GM11168 (cell line): Measurements from ENCODE around the gene CD40LG.

Experiments
- in situ Hi-C: fragments of 300-500 bp; cut with MboI; formaldehyde crosslinking; loops from one replicate; pipeline ENCODE4 v1.12.0; 2022; ENCODE audit warnings: low sequenced_read_pairs; ENCODE audit not compliant: unreplicated experiment

The CD40LG gene

DNA sequence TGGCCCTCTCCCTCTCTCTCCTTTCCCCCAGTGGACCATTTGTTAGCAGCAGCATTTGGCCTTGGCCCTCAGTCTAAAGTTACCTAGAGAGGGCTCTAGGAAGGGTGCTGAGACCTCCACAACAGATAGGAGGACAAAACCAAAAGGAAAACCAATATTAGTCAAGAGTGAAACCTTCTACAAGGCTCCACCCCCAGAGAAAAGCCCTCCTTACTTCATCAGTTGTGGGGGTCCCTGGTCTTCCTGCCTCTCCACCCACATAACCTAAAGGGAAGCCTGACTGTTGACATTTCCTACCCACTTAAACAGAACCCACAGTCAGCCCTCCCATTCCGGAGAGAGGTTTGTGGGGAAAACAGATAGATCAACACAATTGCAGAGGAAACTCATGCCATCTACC is 4.7 kb upstream of the CD40LG start:
- in situ Hi-C loops = no loop called here

DNA sequence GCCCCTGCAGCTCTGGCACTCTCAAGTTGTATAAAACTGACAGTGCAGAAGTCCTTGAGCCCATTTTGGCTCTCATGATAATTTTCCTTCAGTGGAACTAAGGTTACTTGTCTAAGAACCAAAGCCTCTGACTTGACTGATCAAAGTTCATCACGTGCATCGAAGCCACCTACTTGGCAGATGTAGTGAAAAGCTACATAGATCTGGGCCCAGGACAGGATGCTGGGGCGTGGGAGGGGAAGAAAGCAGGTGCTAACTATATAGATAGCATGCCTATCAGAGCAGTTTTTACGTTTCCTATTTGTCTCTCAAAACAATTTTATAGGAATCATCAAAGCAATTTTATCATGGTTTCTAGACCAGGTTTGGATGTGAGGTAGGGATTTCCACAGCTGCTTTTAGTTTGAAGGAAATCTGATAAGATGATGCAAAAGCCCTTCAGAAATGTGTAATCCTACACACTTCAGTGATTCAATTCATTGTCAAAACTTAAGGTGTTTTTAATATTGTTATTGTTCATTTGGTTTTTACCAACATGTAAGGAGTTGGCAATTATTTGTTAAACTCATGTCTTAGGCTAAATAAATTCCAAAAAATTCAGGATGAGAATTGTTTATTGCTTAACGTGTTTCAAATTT is 1.2 kb upstream of the CD40LG start:
- in situ Hi-C loops = no loop called here

DNA sequence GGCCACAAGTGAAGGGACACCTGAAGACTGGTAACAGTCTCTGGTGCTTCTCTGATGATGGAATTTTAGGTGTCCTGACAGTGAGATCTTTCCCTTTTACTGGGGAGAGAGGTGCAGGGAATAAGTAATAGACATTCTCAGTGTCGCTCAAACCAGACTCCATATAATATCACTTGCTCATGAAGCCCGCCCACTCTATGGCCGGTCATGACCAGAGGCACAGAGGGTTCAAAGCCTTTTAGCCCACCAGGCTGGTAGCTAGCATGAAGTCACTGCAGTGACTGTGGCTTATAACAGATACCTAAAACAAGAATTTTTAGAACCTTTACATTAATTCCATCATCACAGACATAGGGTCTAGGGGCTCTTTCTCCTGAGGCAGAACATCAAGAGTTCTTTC is 2.9 kb downstream of the CD40LG start:
- in situ Hi-C loops = no loop called here

DNA sequence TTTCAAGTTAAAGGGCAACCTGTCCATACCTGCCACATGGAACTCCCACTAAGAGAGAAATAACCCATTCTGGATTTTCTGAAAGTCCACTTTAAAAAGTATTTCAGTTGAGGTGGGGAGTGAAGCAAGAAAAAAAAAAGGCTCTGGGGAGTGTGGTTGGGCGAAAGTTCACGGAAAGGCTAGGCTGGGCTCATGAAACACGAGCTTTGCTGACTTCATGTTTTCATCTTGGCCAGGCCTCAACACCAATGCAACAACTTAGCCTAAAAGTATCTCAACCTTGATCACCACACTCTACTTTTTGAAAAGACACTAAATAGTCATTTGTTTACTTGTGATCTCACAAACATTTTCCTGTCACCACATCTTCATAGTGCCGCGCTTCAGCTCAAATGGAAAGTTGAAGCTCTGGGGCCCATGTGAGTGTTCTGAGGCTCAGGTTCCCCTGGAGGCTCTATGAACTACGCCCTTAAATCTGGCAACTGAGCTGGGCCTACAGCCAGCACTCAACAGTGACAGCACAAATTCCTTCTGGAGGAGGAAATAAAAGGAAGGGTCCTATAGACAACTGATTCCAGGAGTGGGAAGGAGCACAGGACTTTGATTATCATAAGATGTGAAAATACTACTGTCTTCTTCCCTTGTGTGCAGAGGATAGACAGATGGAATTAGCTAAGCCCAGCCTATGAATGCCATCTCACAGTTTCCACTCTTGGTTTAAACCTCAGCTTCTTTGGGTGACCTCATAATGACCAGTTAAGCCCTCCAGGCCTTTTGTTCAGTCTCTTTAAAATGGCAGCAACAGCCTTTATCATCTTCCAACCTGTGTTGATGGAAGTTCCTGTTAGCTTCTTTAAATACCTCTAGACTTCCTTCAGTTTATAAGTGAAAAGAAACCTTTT is 5.1 kb downstream of the CD40LG start:
- in situ Hi-C loops = no loop called here

DNA sequence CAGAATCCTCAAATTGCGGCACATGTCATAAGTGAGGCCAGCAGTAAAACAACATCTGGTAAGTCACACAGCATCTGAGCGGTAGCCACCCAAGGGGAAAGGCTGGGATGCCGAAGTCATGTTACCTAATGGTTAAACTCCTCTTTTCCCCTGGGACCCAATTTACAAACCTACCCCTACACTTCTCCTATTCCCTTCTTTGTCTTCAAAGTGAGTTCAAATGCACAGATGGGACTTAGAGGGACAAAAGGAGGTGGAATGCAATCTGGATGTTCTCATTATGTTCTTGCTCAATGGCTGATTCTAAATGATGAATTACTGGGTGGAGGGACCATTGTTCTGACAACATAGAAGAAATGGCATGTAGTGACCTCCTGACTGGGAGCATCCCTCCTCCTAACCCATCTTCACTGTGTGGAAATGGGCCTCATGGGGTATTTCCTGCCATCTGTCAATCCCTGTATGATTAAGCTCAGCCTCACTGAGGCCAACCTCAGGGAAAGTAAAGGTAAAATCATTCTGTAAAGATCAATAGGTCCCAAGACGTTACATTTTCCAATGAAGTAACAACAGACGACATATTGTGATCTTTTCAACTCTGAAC is 8.5 kb downstream of the CD40LG start:
- in situ Hi-C loops = no loop called here

DNA sequence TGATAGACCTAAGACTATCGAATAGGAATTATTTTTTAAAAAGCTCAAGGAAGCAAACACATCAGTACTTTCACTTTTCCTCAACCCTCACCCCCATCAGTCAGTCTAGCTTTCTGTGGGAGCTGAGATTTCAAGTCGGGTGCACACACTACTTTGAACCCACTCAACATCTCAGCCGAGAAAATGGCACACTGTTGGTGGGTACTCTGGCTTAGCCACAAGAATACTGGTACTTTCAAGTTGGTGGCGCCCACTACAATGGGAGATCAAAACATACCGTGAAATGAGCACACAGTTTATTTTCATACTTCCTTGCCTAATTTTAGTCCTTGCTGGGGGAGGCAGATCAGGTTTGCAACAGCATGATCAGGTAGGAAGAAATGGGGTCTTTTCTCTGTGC is 10.2 kb downstream of the CD40LG start:
- in situ Hi-C loops = no loop called here

DNA sequence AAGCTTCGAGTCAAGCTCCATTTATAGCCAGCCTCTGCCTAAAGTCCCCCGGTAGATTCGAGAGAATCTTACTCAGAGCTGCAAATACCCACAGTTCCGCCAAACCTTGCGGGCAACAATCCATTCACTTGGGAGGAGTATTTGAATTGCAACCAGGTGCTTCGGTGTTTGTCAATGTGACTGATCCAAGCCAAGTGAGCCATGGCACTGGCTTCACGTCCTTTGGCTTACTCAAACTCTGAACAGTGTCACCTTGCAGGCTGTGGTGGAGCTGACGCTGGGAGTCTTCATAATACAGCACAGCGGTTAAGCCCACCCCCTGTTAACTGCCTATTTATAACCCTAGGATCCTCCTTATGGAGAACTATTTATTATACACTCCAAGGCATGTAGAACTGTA is 11.2 kb downstream of the CD40LG start:
- in situ Hi-C loops = no loop called here

DNA sequence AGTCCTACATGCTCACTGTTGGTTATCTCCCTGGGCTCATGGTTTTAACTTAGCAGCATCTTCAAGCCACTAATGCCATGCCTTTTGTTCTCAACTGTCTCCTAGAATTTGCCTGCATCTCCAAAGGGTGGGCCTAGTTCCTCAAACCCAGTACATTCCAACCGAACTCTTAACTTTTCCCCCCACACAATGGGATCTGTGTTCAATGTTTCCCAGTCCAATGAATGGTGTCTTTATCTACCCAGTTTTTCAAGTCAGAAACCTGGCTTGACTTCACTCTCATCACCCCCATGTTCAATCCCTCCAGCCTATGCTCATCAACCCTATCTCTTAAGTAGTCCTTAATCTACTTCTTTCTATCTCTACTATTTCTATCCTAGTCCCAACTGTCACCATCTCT is 12.9 kb downstream of the CD40LG start:
- in situ Hi-C loops = no loop called here

DNA sequence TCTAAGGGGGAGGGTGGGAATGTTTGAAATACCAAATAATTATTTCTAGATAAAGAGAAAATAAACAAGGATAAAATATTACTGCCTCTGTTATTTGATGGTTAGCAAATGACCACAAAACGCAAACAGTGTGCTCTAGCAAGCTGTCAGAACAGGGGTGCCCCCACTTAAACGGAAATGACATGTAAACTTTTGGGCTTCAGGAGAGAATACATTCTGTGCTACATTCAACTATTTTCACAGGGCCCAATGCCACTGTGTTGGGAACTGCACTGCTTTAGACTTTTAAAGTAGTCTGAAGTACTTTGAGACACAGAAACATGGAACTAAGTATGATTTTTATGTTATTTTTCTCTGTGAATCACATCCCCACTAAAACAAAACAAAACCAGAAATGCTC is 14.1 kb downstream of the CD40LG start:
- in situ Hi-C loops = no loop called here

DNA sequence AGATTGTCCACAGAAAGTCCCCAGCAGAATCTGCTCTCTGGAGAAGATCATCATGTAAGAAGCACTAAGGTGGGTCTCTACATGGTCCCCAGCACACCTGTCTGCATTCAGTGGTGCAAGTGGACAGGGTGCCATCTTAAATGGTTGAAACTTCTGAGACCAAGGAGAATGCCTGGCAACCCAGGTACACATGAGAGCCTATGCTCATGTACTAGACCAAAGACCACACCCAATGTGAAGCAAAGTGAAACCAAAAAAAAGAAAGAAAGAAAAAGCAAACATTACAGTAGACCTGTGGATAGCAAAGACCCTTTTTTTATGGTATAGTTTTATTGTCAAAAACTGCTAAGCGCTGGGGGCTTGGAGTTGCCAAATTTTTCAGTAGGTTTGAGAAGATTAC is 15.0 kb downstream of the CD40LG start:
- in situ Hi-C loops = no loop called here

DNA sequence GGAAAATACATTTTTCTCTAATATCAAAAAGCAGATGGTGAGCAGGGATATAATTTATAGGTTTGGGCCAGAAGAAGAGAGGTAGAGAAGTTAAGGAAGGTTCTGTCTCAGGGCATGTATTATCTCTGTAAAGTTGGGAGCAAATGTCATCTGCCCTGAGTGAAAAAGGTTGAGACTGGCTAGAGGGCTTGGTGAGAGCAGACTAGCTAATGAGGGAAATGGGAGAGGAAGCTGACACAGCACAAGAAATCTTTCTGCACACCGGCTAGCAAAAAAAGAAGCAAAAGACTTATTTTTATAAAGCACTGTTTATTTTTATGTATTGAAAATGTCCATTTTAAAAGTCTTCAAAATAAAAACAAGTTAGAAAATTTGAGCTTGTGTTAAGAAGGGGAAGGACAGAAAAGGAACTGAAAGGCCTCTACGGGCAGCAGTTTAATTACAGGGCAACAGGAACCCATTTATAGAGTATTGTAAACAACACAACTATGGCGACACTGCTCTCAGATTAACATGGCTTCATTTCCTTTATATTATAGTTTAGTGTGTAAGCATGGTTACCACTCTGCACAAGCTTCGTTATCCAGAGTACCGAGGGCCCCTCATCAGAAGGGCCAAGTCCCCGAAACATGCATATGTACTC is 17.4 kb downstream of the CD40LG start:
- in situ Hi-C loops = no loop called here

DNA sequence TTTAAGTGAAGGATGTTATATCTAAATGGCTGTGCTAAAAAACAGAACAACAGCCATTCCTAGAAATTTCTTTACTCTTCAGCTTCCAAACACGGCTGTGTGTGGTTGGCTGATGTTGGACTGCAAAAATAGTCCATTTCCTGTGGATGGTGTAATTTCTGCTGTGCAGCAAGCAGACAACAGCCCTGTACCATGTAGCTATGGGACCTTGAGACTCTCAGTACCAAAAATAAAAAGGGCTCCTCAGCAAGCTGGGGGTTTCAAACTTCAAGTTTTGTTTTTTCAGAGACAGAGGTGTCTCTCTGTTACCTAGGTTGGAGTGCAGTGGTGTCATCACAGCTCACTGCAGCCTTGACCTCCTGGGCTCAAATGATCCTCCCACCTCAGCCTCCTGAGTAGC is 18.1 kb downstream of the CD40LG start:
- in situ Hi-C loops = no loop called here

DNA sequence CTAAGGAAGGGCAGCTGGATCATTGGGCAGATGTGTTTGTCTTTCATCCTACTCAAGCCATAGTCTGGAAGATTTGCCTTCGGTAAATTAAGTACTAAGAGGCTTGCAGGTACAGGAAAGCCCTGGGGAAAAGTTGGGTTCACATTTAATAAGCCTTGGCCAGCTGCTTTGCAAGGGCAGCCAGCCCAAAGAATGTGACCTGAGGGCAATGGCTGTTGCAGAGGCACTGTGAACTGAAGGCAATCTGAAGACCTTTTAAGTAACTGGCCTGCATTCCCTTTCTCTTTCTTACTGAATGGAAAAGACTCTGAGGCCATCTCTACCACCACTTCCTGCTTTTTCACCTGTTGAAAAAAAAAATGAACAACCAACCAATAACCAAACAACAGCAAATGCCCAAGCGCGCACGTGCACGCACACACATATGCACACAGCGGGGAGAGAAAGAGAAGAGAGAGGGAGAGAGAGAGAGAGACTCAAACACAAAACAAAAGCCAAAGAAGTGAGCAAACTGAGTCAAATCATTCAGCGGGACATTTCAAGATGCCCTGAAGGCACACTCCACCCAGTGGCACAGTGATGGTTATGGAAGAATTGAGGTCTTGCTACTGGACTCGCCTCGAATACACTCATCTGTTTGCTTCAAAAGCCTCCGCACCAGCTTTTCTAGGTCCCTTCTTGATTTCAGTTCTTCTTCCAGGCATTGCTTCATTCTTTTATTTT is 19.6 kb downstream of the CD40LG start:
- in situ Hi-C loops = no loop called here

DNA sequence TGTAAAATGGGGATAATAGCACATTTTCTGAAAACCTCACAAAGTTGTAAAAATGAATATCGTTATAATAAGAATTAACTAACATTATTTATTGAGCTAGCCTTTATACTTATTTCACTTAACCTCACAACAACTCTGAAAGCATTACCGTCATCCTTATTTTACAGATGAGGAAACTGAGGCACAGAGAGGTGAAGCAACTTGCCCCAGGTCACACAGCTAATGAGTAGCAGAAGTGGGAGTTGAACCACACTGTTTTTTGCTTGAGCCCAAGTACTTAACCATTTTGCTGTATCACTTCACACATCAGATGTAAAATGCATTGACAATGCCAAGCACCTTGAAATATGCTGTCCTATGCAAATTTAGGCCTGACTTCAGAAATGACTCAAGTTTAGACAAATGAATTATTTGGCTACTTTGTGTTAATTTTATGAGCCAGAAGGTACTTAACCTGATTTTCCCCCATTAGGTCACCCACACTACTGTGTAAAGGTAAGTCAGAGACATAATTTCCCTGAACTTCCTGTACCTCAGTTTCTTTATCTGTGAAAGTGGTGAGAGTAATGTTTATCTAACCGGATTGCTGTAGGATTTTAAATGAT is 23.1 kb downstream of the CD40LG start:
- in situ Hi-C loops = no loop called here

DNA sequence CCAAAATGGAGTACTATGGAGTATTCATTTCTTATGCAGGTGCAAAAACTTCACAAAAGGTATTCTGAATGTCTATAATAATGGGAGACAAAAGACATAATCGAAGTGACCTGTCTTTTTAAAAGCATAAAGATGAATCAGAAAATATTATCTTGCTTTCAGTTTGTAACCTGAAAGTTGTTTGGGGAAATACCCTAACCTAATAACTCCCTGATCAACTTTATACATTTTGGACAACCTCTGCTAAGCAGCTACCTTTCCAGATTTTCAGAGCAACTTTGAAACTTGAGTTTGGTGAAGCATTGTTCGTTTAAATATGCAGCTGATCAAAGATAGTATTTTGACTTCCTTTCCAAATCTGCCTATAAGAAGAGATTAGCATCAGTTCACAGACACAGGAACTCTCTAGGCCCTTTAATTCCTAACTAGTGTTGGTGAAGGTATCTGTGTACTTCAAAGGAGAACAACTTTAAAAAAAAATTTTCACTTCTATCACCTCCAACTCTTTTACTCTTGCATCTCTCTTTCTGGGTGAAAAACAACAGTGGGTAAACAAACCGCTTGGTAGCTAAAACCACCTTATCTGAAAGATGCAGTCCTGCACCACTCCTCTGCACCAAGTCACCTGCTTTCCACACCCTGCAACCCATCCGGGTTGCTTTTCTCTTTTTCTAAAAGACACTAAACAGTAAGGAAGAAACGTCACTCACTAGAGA is 26.5 kb downstream of the CD40LG start:
- in situ Hi-C loops = no loop called here

DNA sequence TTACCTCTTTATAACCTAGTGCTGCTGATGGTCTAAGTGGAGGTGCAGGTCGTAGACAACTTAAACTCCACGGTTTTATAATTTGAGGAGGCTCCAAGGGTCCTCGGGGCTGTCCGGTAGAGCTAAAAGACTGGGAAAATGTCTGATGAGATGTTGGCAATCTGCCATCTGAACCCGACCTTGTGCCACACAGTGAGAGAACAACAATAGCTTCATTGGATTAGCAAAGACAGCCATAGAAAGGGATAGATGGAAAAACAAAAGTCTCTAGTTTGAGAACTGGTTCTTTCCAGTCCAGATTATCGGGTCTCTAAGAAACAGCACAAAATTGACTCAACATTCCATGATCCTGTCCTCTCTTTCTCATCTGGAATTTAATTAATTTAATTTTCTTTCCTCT is 31.6 kb downstream of the CD40LG start:
- in situ Hi-C loops = no loop called here

DNA sequence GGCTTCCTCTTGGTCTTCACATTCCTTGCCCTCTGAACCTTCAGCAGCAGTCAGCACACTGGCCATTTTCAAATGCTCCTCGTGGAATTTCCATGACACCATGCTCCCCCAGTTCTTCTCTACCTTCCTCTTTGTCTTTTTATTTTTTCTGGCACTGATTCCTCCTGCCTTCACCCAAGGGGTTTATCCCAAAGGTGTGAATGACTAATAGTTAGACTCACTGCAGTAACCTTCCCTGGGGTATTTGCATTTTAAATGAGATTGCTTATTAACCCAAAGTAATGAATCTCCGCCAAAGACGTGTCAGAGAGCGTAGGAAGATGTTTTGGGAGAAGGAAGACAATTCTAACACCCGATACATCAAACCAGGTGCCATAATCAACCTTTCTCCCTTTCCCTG is 36.2 kb downstream of the CD40LG start:
- in situ Hi-C loops = no loop called here

DNA sequence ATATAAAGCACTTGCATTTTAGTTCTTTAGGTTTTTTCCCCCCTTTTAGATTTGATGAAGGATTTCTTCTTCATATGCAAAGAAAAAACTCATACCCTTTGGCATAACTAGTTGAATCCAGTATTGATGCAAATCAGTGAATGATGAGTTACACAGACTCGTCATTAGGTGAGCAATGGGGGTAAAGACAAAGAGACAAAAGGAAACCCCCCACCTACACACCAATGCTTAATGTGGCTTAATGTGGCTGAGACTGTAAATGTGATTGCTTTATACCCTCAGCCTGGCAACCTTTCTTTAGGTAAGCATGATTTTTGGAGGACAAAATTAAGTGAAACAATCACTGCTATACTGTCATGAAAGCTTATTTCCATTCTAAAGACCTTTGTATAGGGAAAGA is 39.5 kb downstream of the CD40LG start:
- in situ Hi-C loops = no loop called here

DNA sequence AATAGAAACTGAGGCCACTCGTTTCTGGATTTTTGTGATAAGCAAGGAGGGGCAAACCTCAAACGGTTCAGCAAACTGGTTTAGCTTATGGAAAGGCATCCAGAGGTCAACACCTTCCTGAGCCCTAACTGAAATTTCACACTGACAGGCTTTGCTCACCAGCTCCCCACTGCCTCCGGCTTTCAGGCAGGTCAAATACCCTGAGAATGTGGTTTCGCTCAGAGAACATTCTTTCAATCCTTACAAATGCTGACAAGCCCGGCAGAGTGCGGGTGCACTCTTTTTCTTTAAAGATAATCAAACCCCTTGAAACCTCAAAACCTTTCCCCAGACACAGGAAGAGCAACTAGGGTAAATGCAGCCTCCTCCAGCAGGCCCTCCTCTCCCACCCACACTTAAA is 41.5 kb downstream of the CD40LG start:
- in situ Hi-C loops = no loop called here
